H1 (cell line): ENCODE data around the gene ICAM2. TPM values are rescaled to one million over a fixed set of nuclear protein-coding genes. Genes with fewer than 3 reads are reported as not detected.

Source experiments
- CTCF ChIA-PET: fragments of 300-600 bp; sonication (Branson Sonifier 250); formaldehyde crosslinking; loops from one replicate; lab custom pipeline; 2021; ENCODE audit not compliant: partially characterized antibody; lab: Charles Lee
- POLR2A ChIA-PET: fragments of 300-600 bp; sonication (Branson Sonifier 250); formaldehyde crosslinking; loops from one replicate; lab custom pipeline; 2021; ENCODE audit warnings: inconsistent platforms; ENCODE audit not compliant: partially characterized antibody; lab: Charles Lee
- DNase-seq, 2 experiments: peaks; one replicate each; pipeline versions ENCODE4 v3.0.0 to v3.0.0-alpha.2; 2010 to 2022; ENCODE audit warnings: low spot score in 2 of 2, low read depth in 1 of 2, mixed read lengths in 1 of 2
- FAIRE-seq: peaks from 2 replicates; lab custom pipeline; 2011; peaks lifted over from hg19 to GRCh38; lab: Jason Lieb, UNC
- H2AFZ ChIP-seq: 2 replicates; pipeline ENCODE4 v1.8.1; 2012; ENCODE audit warnings: low read length, inconsistent platforms
- H2AK5ac ChIP-seq: 2 replicates; pipeline ENCODE4 v1.6.1; 2013; ENCODE audit warnings: low read depth, low read length
- H2BK120ac ChIP-seq: replicated peaks from 2 replicates; pipeline ENCODE3; 2013; ENCODE audit warnings: low read depth, low read length, inconsistent platforms
- H2BK12ac ChIP-seq: 2 replicates; pipeline ENCODE4 v1.6.1; 2013; ENCODE audit warnings: low read depth, low read length
- H2BK15ac ChIP-seq: 2 replicates; pipeline ENCODE4 v1.6.1; 2013; ENCODE audit warnings: low read length
- H2BK20ac ChIP-seq: 2 replicates; pipeline ENCODE4 v1.6.1; 2013; ENCODE audit warnings: low read length
- H2BK5ac ChIP-seq: 2 replicates; pipeline ENCODE4 v1.6.1; 2013; ENCODE audit warnings: low read depth, low read length
- H3K14ac ChIP-seq: 2 replicates; pipeline ENCODE4 v1.6.1; 2013; ENCODE audit warnings: inconsistent platforms; ENCODE audit not compliant: insufficient read length
- H3K18ac ChIP-seq: 2 replicates; pipeline ENCODE4 v1.6.1; 2013; ENCODE audit warnings: low read length; ENCODE audit errors: extremely low read depth
- H3K23ac ChIP-seq: 2 replicates; pipeline ENCODE4 v1.6.1; 2013; ENCODE audit warnings: inconsistent platforms; ENCODE audit not compliant: insufficient read length
- H3K23me2 ChIP-seq: 2 replicates; pipeline ENCODE4 v1.6.1; 2013; ENCODE audit warnings: low read depth, low read length
- H3K27ac ChIP-seq: 2 replicates; pipeline ENCODE4 v1.6.1; 2011; ENCODE audit warnings: low read depth, low read length, inconsistent platforms
- H3K27me3 ChIP-seq, 4 experiments: replicated peaks in 1 of 4; 1 replicate in 1 of 4; 2 replicates in 3 of 4; pipeline versions ENCODE4 v1.6.1 to v1.8.1; 2011 to 2013; ENCODE audit warnings: low read length in 3 of 4, mild to moderate bottlenecking in 3 of 4, inconsistent platforms in 2 of 4, mixed read lengths in 2 of 4, moderate library complexity in 1 of 4; ENCODE audit not compliant: control insufficient read depth in 3 of 4, insufficient read depth in 3 of 4; ENCODE audit errors: extremely low read depth in 1 of 4
- H3K36me3 ChIP-seq, 4 experiments: 2 replicates each; pipeline versions ENCODE4 v1.6.1 to v1.8.1; 2011 to 2013; ENCODE audit warnings: mild to moderate bottlenecking in 4 of 4, low read length in 3 of 4, moderate library complexity in 2 of 4, control low read depth in 1 of 4, inconsistent platforms in 1 of 4; ENCODE audit not compliant: insufficient read depth in 4 of 4, control insufficient read depth in 2 of 4
- H3K4ac ChIP-seq: replicated peaks from 2 replicates; pipeline ENCODE3; 2013; ENCODE audit warnings: low read length, low read depth, mixed read lengths, inconsistent platforms; ENCODE audit not compliant: insufficient read length
- H3K4me1 ChIP-seq, 4 experiments: replicated peaks in 1 of 4; 1 replicate in 1 of 4; 2 replicates in 3 of 4; pipeline versions ENCODE4 v1.6.1 to v1.8.1; 2011 to 2013; ENCODE audit warnings: low read length in 3 of 4, inconsistent platforms in 2 of 4, mixed read lengths in 1 of 4; ENCODE audit not compliant: insufficient read depth in 4 of 4, control insufficient read depth in 3 of 4
- H3K4me2 ChIP-seq, 2 experiments: 2 replicates each; pipeline versions ENCODE4 v1.6.1 to v1.8.1; 2011 to 2013; ENCODE audit warnings: low read depth in 2 of 2, low read length in 2 of 2, control low read depth in 1 of 2, inconsistent platforms in 1 of 2, mild to moderate bottlenecking in 1 of 2; ENCODE audit not compliant: insufficient read depth in 1 of 2
- H3K4me3 ChIP-seq, 4 experiments: fragments of 200-600, 300-600 bp in 1 of 4; sonication (generic), shearing (Covaris generic), sonication (Bioruptor Twin) in 1 of 4; 2 replicates each; pipeline versions ENCODE4 v1.5.1 to v1.8.1; 2011 to 2016; ENCODE audit warnings: low read length in 4 of 4, low read depth in 3 of 4, control low read depth in 2 of 4, inconsistent platforms in 2 of 4, mild to moderate bottlenecking in 2 of 4, mixed read lengths in 1 of 4, moderate library complexity in 1 of 4; ENCODE audit not compliant: insufficient read depth in 2 of 4; ENCODE audit errors: extremely low read depth in 1 of 4
- H3K56ac ChIP-seq: replicated peaks from 2 replicates; pipeline ENCODE3; 2013; ENCODE audit warnings: low read depth, mild to moderate bottlenecking, mixed read lengths, low read length, inconsistent platforms; ENCODE audit not compliant: insufficient read length
- H3K79me1 ChIP-seq: 2 replicates; pipeline ENCODE4 v1.6.1; 2013; ENCODE audit warnings: low read depth, low read length, control low read depth
- H3K79me2 ChIP-seq, 2 experiments: 2 replicates each; pipeline versions ENCODE4 v1.6.1 to v1.8.1; 2012 to 2013; ENCODE audit warnings: low read length in 2 of 2, mild to moderate bottlenecking in 2 of 2, inconsistent platforms in 1 of 2; ENCODE audit not compliant: insufficient read depth in 2 of 2, control insufficient read depth in 1 of 2
- H3K9ac ChIP-seq, 4 experiments: replicated peaks in 1 of 4; 1 replicate in 1 of 4; 2 replicates in 3 of 4; pipeline versions ENCODE4 v1.6.1 to v1.8.1; 2011 to 2013; ENCODE audit warnings: low read depth in 3 of 4, low read length in 3 of 4, control low read depth in 2 of 4, mild to moderate bottlenecking in 2 of 4, moderate library complexity in 2 of 4, inconsistent platforms in 1 of 4; ENCODE audit errors: extremely low read depth in 1 of 4
- H3K9me3 ChIP-seq, 2 experiments: 2 replicates each; pipeline versions ENCODE4 v1.6.1 to v1.8.1; 2012 to 2013; ENCODE audit warnings: mild to moderate bottlenecking in 2 of 2, moderate library complexity in 2 of 2, control low read depth in 1 of 2, inconsistent platforms in 1 of 2, low read depth in 1 of 2, low read length in 1 of 2, mixed read lengths in 1 of 2; ENCODE audit not compliant: insufficient read depth in 2 of 2
- H4K20me1 ChIP-seq, 2 experiments: replicated peaks in 1 of 2; 2 replicates each; pipeline versions ENCODE3 to v1.8.1; 2011 to 2013; ENCODE audit warnings: inconsistent platforms in 2 of 2, low read length in 2 of 2, mild to moderate bottlenecking in 1 of 2; ENCODE audit not compliant: insufficient read depth in 2 of 2, control insufficient read depth in 1 of 2
- H4K5ac ChIP-seq: 2 replicates; pipeline ENCODE4 v1.6.1; 2013; ENCODE audit warnings: low read length, low read depth, mixed read lengths, inconsistent platforms; ENCODE audit not compliant: insufficient read length
- H4K8ac ChIP-seq: 2 replicates; pipeline ENCODE4 v1.8.0; 2013; ENCODE audit warnings: mild to moderate bottlenecking, moderate library complexity, low read length, inconsistent platforms; ENCODE audit not compliant: insufficient read depth; ENCODE audit errors: extremely low read depth
- H4K91ac ChIP-seq: replicated peaks from 2 replicates; pipeline ENCODE3; 2013; ENCODE audit warnings: low read length, mixed read lengths, inconsistent platforms; ENCODE audit not compliant: insufficient read length
- BACH1 ChIP-seq: IDR thresholded peaks from 2 replicates; pipeline ENCODE4 v1.6.1; 2012; ENCODE audit warnings: low read length, improper control_type of control experiment
- CHD1 ChIP-seq: IDR thresholded peaks from 2 replicates; pipeline ENCODE4 v1.6.1; 2012; ENCODE audit warnings: low read depth, low read length, improper control_type of control experiment
- KDM1A ChIP-seq: fragments of 200-600, 300-600 bp; sonication (generic); IDR thresholded peaks from 2 replicates; pipeline ENCODE4 v1.7.1; 2016; ENCODE audit warnings: mild to moderate bottlenecking, low read length, borderline replicate concordance
- MAFK ChIP-seq: IDR thresholded peaks from 2 replicates; pipeline ENCODE4 v1.6.1; 2012; ENCODE audit warnings: low read depth, mild to moderate bottlenecking, improper control_type of control experiment, low read length
- WGBS, 2 experiments: shearing (Covaris generic) in 1 of 2; methylation state at CpG; one replicate each; pipeline versions ENCODE4 v1.1.6 to v1.1.7; 2013 to 2015; ENCODE audit warnings: low lambda C conversion rate in 2 of 2, mixed read lengths in 2 of 2, inconsistent platforms in 1 of 2, low coverage in 1 of 2, missing lambda C conversion rate in 1 of 2; ENCODE audit not compliant: insufficient replicate concordance in 2 of 2, insufficient coverage in 1 of 2, insufficient read length in 1 of 2; ENCODE audit errors: extremely low coverage in 1 of 2, missing lambda C conversion rate in 1 of 2; 5-methylcytosine and 5-hydroxymethylcytosine counted together
- polyA plus RNA-seq, 7 experiments: library from polyadenylated mRNA; depleted of rRNA in 3 of 7; stranded (reverse) in 5 of 7; unstranded in 2 of 7; fragments of >200 nt in 5 of 7; fragments of 200-250 nt in 2 of 7; gene quantifications; 1 replicate in 5 of 7; 2 replicates in 1 of 7; 4 replicates in 1 of 7; pipeline versions ENCODE4 v1.2.1 to v1.2.3, GENCODE V29; 2011 to 2013; ENCODE audit warnings: missing spikeins in 2 of 7, mixed read lengths in 2 of 7
- total RNA-seq: library from RNA; stranded (reverse); fragmentation: NEBNext Ultra II Directional; extraction: Animal tissue kit (Norgen Biotek cat#: 25700); gene quantifications from 2 replicates; pipeline ENCODE4 v1.2.1, GENCODE V29; 2021

Gene ICAM2
- total and polyA plus RNA-seq, 2 of the 8 experiments (the other 6 are each of a cell fraction or from before 2014, with no cell fraction given), result 0.45 to 0.63 TPM

DNA sequence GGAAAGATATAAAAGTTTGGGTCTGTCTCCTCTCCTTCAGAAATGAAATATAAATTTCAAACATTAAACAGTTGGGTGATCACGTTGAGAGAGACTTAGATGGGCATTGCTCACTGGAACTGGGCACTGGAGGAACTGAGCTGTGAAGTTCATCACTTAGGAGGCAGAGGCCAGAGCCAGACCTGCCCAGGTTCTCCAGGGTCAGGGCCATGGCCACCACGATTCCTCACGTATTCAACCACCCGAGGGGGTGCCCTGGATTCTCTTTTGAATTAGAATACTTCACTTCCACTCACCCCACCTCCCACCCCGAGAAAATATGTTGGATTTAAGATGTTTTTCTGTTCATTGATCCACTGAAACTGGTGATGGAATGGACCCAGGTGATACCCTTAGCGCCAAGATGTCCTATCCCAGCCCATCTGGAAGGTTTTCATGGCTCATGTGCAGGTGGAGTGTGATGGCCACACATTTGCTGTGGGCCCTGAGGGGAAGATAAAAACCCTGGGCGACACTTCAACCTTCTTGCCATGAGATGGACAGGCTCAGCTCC lies 16.1 kb downstream of the ICAM2 start:
- Histone ChIP-seq H3K14ac (no peak overlapping the region), H3K79me2 (no peaks in the 10 kb centered on the region), H2AFZ (no peak overlapping the region), H3K79me1 (no peaks in the 10 kb centered on the region), H4K5ac (no peak overlapping the region), H2BK12ac (no peak overlapping the region), H3K36me3 (no peaks in the 10 kb centered on the region), H3K23me2 (0 out of 2 replicates have a peak, but pooled peaks cover under 1% of the 10 kb centered on the region), H3K27me3 (peaks cover 0 to 8% (median 4%) of the 10 kb centered on the region in 4 experiments; a peak in 4 of 7 replicates), H3K4me2 (no peak overlapping the region), H2AK5ac (no peak overlapping the region), H2BK5ac (no peak overlapping the region), H3K4me3 (no peak overlapping the region), H2BK15ac (no peak overlapping the region), H3K9ac (no peak overlapping the region), H3K27ac (no peak overlapping the region), H3K9me3 (no peaks in the 10 kb centered on the region), H3K4me1 (peaks cover 0 to 12% (median 2%) of the 10 kb centered on the region in 4 experiments; a peak in 3 of 7 replicates), H4K91ac (no peak overlapping the region), H2BK20ac (no peak overlapping the region), H3K18ac (no peak overlapping the region), H3K4ac (no peak overlapping the region), H3K56ac (no peak overlapping the region), H4K8ac (no peak overlapping the region), H3K23ac (no peak overlapping the region), H2BK120ac (no peak overlapping the region), H4K20me1 (peaks cover 0 to 5% of the 10 kb centered on the region in 2 experiments)
- TF ChIP-seq BACH1 (no peak), CHD1 (no peak), MAFK (no peak), KDM1A (no peak)
- DNase-seq, result peak in 1 of 2 experiments; percentile 29
- ChIA-PET POLR2A (interaction anchor here (1.0 kb wide), 1 partner anchor 10 kb away, joined by 3 read pairs; no protein-coding TSS in a partner anchor), CTCF (interaction anchor here (1.3 to 4.0 kb wide), 5 partner anchors 9 to 86 kb away, joined by 3 to 26 read pairs (median 11); partner anchors contain the start of gene GH1)
- WGBS, 2 experiments, result 88% methylated on average over 7 of the region's 7 CpGs; no CpG with 5 or more reads in 1 of the 2 experiments
- FAIRE-seq, result no peak
